ENCODE results near the gene ZBTB20. TPM values are rescaled to one million over a fixed set of nuclear protein-coding genes. Genes with fewer than 3 reads are reported as not detected.

The ZBTB20 gene
- total RNA-seq, 3 donors from 2014 or later (not counting 1 experiment from before 2014, with no cell fraction given), result 52.7 to 58.3 (median 55.9) TPM

DNA sequence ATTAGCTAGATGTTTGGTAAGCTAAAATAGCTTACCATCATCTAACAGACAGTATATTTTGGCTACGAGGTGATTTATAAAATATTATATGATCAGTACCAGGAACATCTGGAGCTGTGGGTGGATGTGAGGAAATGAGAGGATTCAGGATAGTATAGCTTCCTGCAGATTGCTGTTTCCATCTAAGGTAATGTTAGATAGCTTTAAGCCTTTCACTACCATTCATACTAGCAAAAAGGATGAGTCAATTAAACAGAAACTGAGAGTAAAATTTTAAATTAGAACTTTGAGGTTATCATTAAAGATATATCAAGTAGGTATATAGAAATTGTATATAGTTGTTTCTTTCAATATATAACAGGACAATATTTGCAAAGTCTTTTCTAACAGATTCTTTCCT, 8.0 kb downstream of the ZBTB20 start:
- no peaks in the 10 kb centered on the region for H3K36me3 ChIP-seq (ENCODE audit: control insufficient read depth, insufficient read depth, low read length)
- no peaks in the 10 kb centered on the region for H3K9me3 ChIP-seq (ENCODE audit: control insufficient read depth, insufficient read depth, low read length)
- no peak for DNase-seq
- Mint-ChIP-seq H3K4me1 (peaks cover 0 to 9% of the 10 kb centered on the region in 2 donors), H3K4me3 (no peak overlapping the region), H3K27me3 (ENCODE audit: low read depth in 2 of 2) (no peaks in the 10 kb centered on the region), H3K27ac (no peak overlapping the region), H3K9me3 (no peaks in the 10 kb centered on the region), H3K36me3 (no peaks in the 10 kb centered on the region)
- TF ChIP-seq, protein P1, sequence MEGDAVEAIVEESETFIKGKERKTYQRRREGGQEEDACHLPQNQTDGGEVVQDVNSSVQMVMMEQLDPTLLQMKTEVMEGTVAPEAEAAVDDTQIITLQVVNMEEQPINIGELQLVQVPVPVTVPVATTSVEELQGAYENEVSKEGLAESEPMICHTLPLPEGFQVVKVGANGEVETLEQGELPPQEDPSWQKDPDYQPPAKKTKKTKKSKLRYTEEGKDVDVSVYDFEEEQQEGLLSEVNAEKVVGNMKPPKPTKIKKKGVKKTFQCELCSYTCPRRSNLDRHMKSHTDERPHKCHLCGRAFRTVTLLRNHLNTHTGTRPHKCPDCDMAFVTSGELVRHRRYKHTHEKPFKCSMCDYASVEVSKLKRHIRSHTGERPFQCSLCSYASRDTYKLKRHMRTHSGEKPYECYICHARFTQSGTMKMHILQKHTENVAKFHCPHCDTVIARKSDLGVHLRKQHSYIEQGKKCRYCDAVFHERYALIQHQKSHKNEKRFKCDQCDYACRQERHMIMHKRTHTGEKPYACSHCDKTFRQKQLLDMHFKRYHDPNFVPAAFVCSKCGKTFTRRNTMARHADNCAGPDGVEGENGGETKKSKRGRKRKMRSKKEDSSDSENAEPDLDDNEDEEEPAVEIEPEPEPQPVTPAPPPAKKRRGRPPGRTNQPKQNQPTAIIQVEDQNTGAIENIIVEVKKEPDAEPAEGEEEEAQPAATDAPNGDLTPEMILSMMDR (IDR thresholded peaks at IDR 0.05), result no peak
- H3K4me3 ChIP-seq (ENCODE audit: low read length), result no peak overlapping the region
- ATAC-seq, result no peak
- no peaks in the 10 kb centered on the region for H3K27me3 ChIP-seq (ENCODE audit: control insufficient read depth, insufficient read depth, low read length)
- no CpG with 5 or more reads among the region's 1 CpG for WGBS (ENCODE audit: insufficient coverage)
- intact Hi-C loops (cut with micrococcal nuclease), result no loop called here
- H3K4me1 ChIP-seq (ENCODE audit: control insufficient read depth, insufficient read depth, low read length), result no peaks in the 10 kb centered on the region
- H3K27ac ChIP-seq (ENCODE audit: low read length), result no peak overlapping the region

DNA sequence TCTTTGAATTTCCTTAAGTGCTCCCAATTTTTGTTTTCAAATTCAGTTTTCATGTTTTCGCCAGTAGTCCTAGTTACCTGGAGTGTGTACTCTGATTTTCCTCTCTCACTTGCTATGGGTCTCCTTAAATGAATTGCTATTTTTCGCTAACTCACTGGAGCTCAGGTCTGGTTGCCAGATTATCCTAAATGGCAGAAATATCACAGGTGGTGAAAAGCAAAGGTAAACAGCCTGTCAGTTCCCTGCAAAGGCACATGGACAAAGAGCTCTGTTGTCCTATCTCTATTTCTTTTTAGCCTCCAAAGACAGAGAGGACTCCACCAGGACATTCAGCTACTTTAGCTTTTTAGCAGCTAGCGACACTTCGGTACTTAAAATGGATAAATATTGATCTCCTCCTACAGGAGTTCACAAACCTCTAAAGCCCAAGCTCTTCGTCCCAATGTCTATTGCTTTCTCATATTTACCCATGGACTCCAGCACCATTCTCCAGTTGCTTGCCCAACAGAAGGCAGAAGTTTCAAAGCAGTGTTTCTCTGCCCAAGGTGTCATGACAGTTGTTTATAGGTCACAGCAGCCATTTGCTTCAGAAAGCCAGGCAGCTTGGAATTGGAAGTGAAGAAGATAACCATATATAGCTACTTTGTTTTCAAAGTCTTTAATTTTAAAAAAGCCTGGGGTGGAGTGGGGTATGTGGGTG, 12.3 kb downstream of the ZBTB20 start:
- no peaks in the 10 kb centered on the region for H3K4me1 ChIP-seq (ENCODE audit: control insufficient read depth, insufficient read depth, low read length)
- H3K4me3 Mint-ChIP-seq, result no peak overlapping the region
- H3K36me3 ChIP-seq (ENCODE audit: control insufficient read depth, insufficient read depth, low read length), result no peaks in the 10 kb centered on the region
- DNase-seq (no peak), ATAC-seq (no peak)
- no peaks in the 10 kb centered on the region for H3K9me3 ChIP-seq (ENCODE audit: control insufficient read depth, insufficient read depth, low read length)
- H3K27ac ChIP-seq (ENCODE audit: low read length), result no peak overlapping the region
- H3K27me3 Mint-ChIP-seq (ENCODE audit: low read depth in 2 of 2), result no peaks in the 10 kb centered on the region
- H3K9me3 Mint-ChIP-seq, result no peaks in the 10 kb centered on the region
- no peak overlapping the region for H3K4me3 ChIP-seq (ENCODE audit: low read length)
- H3K4me1 Mint-ChIP-seq, result peaks cover 0 to 9% of the 10 kb centered on the region in 2 donors
- TF ChIP-seq, protein P1 (IDR thresholded peaks at IDR 0.05), result no peak
- no peaks in the 10 kb centered on the region for H3K27me3 ChIP-seq (ENCODE audit: control insufficient read depth, insufficient read depth, low read length)
- intact Hi-C loops (cut with micrococcal nuclease), result no loop called here
- no peaks in the 10 kb centered on the region for H3K36me3 Mint-ChIP-seq
- H3K27ac Mint-ChIP-seq, result no peak overlapping the region
- 97% methylated on average over 5 of the region's 5 CpGs for WGBS (ENCODE audit: insufficient coverage)

DNA sequence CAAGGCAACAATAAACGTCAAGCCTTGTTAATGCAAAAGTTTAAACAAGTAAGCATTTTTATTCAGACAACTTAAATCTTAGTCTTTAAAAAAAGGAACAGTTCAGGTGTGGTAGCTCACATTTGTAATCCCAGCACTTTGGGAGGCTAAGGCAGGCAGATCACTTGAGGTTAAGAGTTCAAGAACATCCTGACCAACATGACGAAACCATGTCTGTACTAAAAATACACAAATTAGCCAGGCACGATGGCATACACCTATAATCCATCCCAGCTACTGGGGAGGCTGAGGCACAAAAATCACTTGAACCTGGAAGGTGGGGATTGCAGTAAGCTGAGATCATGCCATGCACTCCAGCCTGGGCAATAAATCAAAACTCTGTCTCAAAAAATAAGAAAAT, 19.9 kb downstream of the ZBTB20 start:
- WGBS (ENCODE audit: insufficient coverage), result 93% methylated on average over 2 of the region's 3 CpGs
- TF ChIP-seq, protein P1 (IDR thresholded peaks at IDR 0.05), result no peak
- Histone ChIP-seq H3K27ac (ENCODE audit: low read length) (no peak overlapping the region), H3K36me3 (ENCODE audit: control insufficient read depth, insufficient read depth, low read length) (no peaks in the 10 kb centered on the region), H3K9me3 (ENCODE audit: control insufficient read depth, insufficient read depth, low read length) (no peaks in the 10 kb centered on the region), H3K4me3 (ENCODE audit: low read length) (no peak overlapping the region), H3K4me1 (ENCODE audit: control insufficient read depth, insufficient read depth, low read length) (no peaks in the 10 kb centered on the region), H3K27me3 (ENCODE audit: control insufficient read depth, insufficient read depth, low read length) (no peaks in the 10 kb centered on the region)
- no peaks in the 10 kb centered on the region for H3K9me3 Mint-ChIP-seq
- no peak overlapping the region for H3K27ac Mint-ChIP-seq
- no peaks in the 10 kb centered on the region for H3K27me3 Mint-ChIP-seq (ENCODE audit: low read depth in 2 of 2)
- ATAC-seq, result no peak
- no peak overlapping the region for H3K4me3 Mint-ChIP-seq
- H3K4me1 Mint-ChIP-seq, result peaks cover 0 to 14% of the 10 kb centered on the region in 2 donors
- no peaks in the 10 kb centered on the region for H3K36me3 Mint-ChIP-seq
- DNase-seq, result no peak
- intact Hi-C loops (cut with micrococcal nuclease), result no loop called here

DNA sequence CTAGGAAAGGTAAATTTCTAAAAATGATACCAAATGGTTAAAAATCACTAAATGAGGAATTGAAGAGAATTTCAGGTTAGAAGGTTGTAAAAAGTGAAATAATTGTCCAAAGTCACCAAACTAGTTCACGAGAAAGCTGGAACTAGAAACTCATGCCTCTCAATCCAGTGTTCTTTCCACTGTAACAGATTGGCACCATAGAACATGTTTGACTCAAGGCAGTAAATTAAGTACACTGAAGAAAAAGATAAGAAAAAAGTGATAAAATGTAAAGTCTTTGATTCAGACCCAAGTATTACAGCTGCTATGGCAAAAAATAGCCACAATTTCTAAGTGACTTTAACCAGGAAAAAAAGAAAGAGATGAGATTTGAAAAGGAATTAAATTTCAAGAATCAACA, 26.5 kb downstream of the ZBTB20 start:
- H3K9me3 Mint-ChIP-seq, result no peaks in the 10 kb centered on the region
- H3K4me3 Mint-ChIP-seq, result no peak overlapping the region
- no peak for ATAC-seq
- H3K36me3 ChIP-seq (ENCODE audit: control insufficient read depth, insufficient read depth, low read length), result no peaks in the 10 kb centered on the region
- no peaks in the 10 kb centered on the region for H3K27me3 Mint-ChIP-seq (ENCODE audit: low read depth in 2 of 2)
- TF ChIP-seq, protein P1 (IDR thresholded peaks at IDR 0.05), result no peak
- no peak for DNase-seq
- 100% methylated on average over 1 of the region's 1 CpG for WGBS (ENCODE audit: insufficient coverage)
- intact Hi-C loops (cut with micrococcal nuclease), result no loop called here
- no peak overlapping the region for H3K4me3 ChIP-seq (ENCODE audit: low read length)
- peaks cover 9 to 18% of the 10 kb centered on the region in 2 donors for H3K4me1 Mint-ChIP-seq
- no peak overlapping the region for H3K27ac Mint-ChIP-seq
- H3K27ac ChIP-seq (ENCODE audit: low read length), result no peak overlapping the region
- no peaks in the 10 kb centered on the region for H3K27me3 ChIP-seq (ENCODE audit: control insufficient read depth, insufficient read depth, low read length)
- no peaks in the 10 kb centered on the region for H3K4me1 ChIP-seq (ENCODE audit: control insufficient read depth, insufficient read depth, low read length)
- no peaks in the 10 kb centered on the region for H3K9me3 ChIP-seq (ENCODE audit: control insufficient read depth, insufficient read depth, low read length)
- H3K36me3 Mint-ChIP-seq, result no peaks in the 10 kb centered on the region
